ENCODE measurements around the gene INSYN2A.

DNA sequence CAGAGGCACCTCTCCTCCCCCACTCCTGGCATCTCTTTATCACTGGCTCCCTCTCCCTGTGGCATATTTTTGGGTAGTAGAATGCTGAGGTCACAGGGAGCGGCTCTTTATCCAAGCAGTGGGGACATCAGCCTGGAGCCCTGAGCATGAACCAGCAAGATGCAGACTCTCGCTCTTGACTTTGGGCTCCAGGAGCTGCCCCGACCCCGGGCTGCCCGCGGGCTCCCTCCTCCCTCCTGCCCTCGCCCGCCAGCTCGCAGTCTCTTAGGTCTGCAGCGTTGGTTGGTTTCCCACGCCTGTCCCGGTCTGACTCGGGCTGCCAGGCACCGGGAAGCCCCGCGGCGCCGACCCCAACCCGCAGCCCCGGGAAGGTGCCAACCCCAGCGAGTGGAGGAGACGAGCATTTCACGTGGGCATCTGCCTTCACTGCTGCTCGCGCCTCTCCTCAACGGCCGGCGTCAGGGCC is 1.3 kb downstream of the INSYN2A start:
- TF ChIP-seq POLR2AphosphoS5 (IDR thresholded peaks at IDR 0.05), result no peak
- TF ChIP-seq, protein P1, sequence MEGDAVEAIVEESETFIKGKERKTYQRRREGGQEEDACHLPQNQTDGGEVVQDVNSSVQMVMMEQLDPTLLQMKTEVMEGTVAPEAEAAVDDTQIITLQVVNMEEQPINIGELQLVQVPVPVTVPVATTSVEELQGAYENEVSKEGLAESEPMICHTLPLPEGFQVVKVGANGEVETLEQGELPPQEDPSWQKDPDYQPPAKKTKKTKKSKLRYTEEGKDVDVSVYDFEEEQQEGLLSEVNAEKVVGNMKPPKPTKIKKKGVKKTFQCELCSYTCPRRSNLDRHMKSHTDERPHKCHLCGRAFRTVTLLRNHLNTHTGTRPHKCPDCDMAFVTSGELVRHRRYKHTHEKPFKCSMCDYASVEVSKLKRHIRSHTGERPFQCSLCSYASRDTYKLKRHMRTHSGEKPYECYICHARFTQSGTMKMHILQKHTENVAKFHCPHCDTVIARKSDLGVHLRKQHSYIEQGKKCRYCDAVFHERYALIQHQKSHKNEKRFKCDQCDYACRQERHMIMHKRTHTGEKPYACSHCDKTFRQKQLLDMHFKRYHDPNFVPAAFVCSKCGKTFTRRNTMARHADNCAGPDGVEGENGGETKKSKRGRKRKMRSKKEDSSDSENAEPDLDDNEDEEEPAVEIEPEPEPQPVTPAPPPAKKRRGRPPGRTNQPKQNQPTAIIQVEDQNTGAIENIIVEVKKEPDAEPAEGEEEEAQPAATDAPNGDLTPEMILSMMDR (IDR thresholded peaks at IDR 0.05), result no peak
